ENCODE results near the gene NEMP1.
A peak's percentile ranks its signal among the peaks of the same experiment; 100 is the strongest.

- TF ChIP-seq CTCF (conservative IDR thresholded peaks at IDR 0.05 in 1 of 2, IDR thresholded peaks at IDR 0.05 in 1 of 2; ENCODE audit: extremely low read depth in 1 of 2, insufficient read depth in 1 of 2, low read depth in 1 of 2, low read length in 2 of 2) (peak; percentile 45 to 67), EZH2 (IDR thresholded peaks at IDR 0.05; ENCODE audit: borderline replicate concordance, low read length) (no peak)
These were observed 15.0 kb upstream of the NEMP1 start for GRCh38 chr12:57093415-57094207.

Measured in mammary epithelial cell (primary cell).